HG03457 (cell line): Measurements from ENCODE around the gene INMT.
"Not testable (repeated sequence)": the region's sequence is repeated elsewhere in the genome, so short reads cannot be mapped to it uniquely, and the experiment has no call there.

ENCODE experiments used
- ATAC-seq: cut with Tn5 transposase; IDR thresholded peaks from one replicate; pipeline ENCODE4 v1.9.1; 2021; ENCODE audit warnings: moderate number of reproducible peaks; ENCODE audit not compliant: unreplicated experiment

INMT gene

GRCh38 chr7:30751696-30752273 is at the start of gene INMT:
INMT (plus strand) TSS chr7:30752135; CDS start chr7:30752151, 16 bp downstream.
- no peak for ATAC-seq

- no peak for ATAC-seq
Observed at GRCh38 chr7:30702200-30702599, 49.7 kb upstream of the INMT start.

- no peak for ATAC-seq
Observed at GRCh38 chr7:30703756-30704155, 48.2 kb upstream of the INMT start.

- no peak for ATAC-seq
Observed at GRCh38 chr7:30705008-30705407, 46.9 kb upstream of the INMT start.

GRCh38 chr7:30705596-30705995 is 46.3 kb upstream of the INMT start:
- ATAC-seq = no peak

GRCh38 chr7:30706316-30706715 is 45.6 kb upstream of the INMT start:
- no peak for ATAC-seq

GRCh38 chr7:30706908-30707307 is 45.0 kb upstream of the INMT start:
- ATAC-seq = no peak

GRCh38 chr7:30707391-30708357 is 44.3 kb upstream of the INMT start:
- ATAC-seq = no peak

- ATAC-seq = no peak
Observed at GRCh38 chr7:30708412-30708811, 43.5 kb upstream of the INMT start.

- ATAC-seq = no peak
Observed at GRCh38 chr7:30708983-30709382, 43.0 kb upstream of the INMT start.

GRCh38 chr7:30709549-30709948 is 42.4 kb upstream of the INMT start:
- no peak for ATAC-seq

- ATAC-seq = no peak
Observed at GRCh38 chr7:30710669-30711068, 41.3 kb upstream of the INMT start.

GRCh38 chr7:30713392-30713791 is 38.5 kb upstream of the INMT start:
- no peak for ATAC-seq

- ATAC-seq = no peak
Observed at GRCh38 chr7:30714129-30714528, 37.8 kb upstream of the INMT start.

- no peak for ATAC-seq
Observed at GRCh38 chr7:30717181-30717580, 34.8 kb upstream of the INMT start.

- not testable (repeated sequence) for ATAC-seq
Observed at GRCh38 chr7:30719434-30719833, 32.5 kb upstream of the INMT start.

- no peak for ATAC-seq
Observed at GRCh38 chr7:30721211-30721610, 30.7 kb upstream of the INMT start.

GRCh38 chr7:30722187-30722586 is 29.7 kb upstream of the INMT start:
- ATAC-seq = no peak

GRCh38 chr7:30722671-30723070 is 29.3 kb upstream of the INMT start:
- ATAC-seq = no peak

- no peak for ATAC-seq
Observed at GRCh38 chr7:30723776-30724175, 28.2 kb upstream of the INMT start.

GRCh38 chr7:30726296-30727006 is 25.5 kb upstream of the INMT start:
- no peak for ATAC-seq
